GM23248 (cell line): ENCODE data around the gene SCYGR1. TPM values are rescaled to one million over a fixed set of nuclear protein-coding genes. Genes with fewer than 3 reads are reported as not detected.
A peak's percentile ranks its signal among the peaks of the same experiment; 100 is the strongest.
"Not testable (repeated sequence)": the region's sequence is repeated elsewhere in the genome, so short reads cannot be mapped to it uniquely, and the experiment has no call there.

Experiments used
- DNase-seq: peaks from one replicate; pipeline ENCODE4 v3.0.0-alpha.2; 2015
- H2AFZ ChIP-seq: fragments of 200-600 bp; sonication (generic); 2 replicates; pipeline ENCODE4 v1.6.1; 2016; ENCODE audit warnings: antibody characterized with exemption
- H3F3A ChIP-seq: fragments of 200-600 bp; sonication (generic); 2 replicates; pipeline ENCODE4 v1.6.1; 2016; ENCODE audit warnings: mild to moderate bottlenecking, antibody characterized with exemption, mixed run types; ENCODE audit not compliant: insufficient read depth
- H3K27ac ChIP-seq: fragments of 200-600 bp; sonication (generic); 2 replicates; pipeline ENCODE4 v1.5.1; 2016; ENCODE audit warnings: mild to moderate bottlenecking
- H3K27me3 ChIP-seq: fragments of 200-600 bp; sonication (generic); replicated peaks from 2 replicates; pipeline ENCODE4 v1.6.1; 2016; ENCODE audit warnings: mild to moderate bottlenecking; ENCODE audit not compliant: insufficient read depth
- H3K36me3 ChIP-seq: fragments of 200-600 bp; sonication (generic); 2 replicates; pipeline ENCODE4 v1.6.1; 2016; ENCODE audit warnings: low read depth, mild to moderate bottlenecking
- H3K4me1 ChIP-seq: fragments of 200-600 bp; sonication (generic); 2 replicates; pipeline ENCODE4 v1.6.1; 2016; ENCODE audit warnings: mild to moderate bottlenecking; ENCODE audit not compliant: insufficient read depth
- H3K4me2 ChIP-seq: fragments of 200-600 bp; sonication (generic); one replicate; pipeline ENCODE4 v1.6.1; 2016; ENCODE audit warnings: mild to moderate bottlenecking; ENCODE audit not compliant: unreplicated experiment
- H3K4me3 ChIP-seq: fragments of 200-600 bp; sonication (generic); 2 replicates; pipeline ENCODE4 v1.5.1; 2016; ENCODE audit warnings: mild to moderate bottlenecking
- H3K79me2 ChIP-seq: fragments of 200-600 bp; sonication (generic); 2 replicates; pipeline ENCODE4 v1.6.1; 2016; ENCODE audit warnings: mild to moderate bottlenecking; ENCODE audit not compliant: insufficient read depth
- H3K9ac ChIP-seq: fragments of 200-600 bp; sonication (generic); 2 replicates; pipeline ENCODE4 v1.6.1; 2016; ENCODE audit warnings: mild to moderate bottlenecking
- H3K9me2 ChIP-seq: fragments of 200-600 bp; sonication (generic); 2 replicates; pipeline ENCODE4 v1.6.1; 2016; ENCODE audit warnings: mixed run types, mild to moderate bottlenecking, moderate library complexity; ENCODE audit not compliant: insufficient read depth
- H3K9me3 ChIP-seq: fragments of 200-600 bp; sonication (generic); one replicate; pipeline ENCODE4 v1.6.1; 2017; ENCODE audit warnings: low read depth
- H4K20me1 ChIP-seq: fragments of 200-600 bp; sonication (generic); 2 replicates; pipeline ENCODE4 v1.6.0; 2016; ENCODE audit not compliant: insufficient read depth
- EZH2 ChIP-seq: fragments of 200-600 bp; sonication (generic); IDR thresholded peaks from 2 replicates; pipeline ENCODE4 v1.6.1; 2018; ENCODE audit warnings: antibody characterized with exemption, mild to moderate bottlenecking; ENCODE audit not compliant: insufficient read depth, poor library complexity, severe bottlenecking
- EZH2phosphoT487 ChIP-seq: fragments of 200-600 bp; sonication (generic); IDR thresholded peaks from 2 replicates; pipeline ENCODE4 v1.6.1; 2018; ENCODE audit warnings: antibody characterized with exemption, moderate library complexity, mild to moderate bottlenecking, low read depth; ENCODE audit not compliant: insufficient read depth
- WGBS, 2 experiments: methylation state at CpG; one replicate each; pipeline ENCODE4 v1.1.6; 2015 to 2017; ENCODE audit warnings: low lambda C conversion rate in 2 of 2, low coverage in 1 of 2; ENCODE audit errors: missing lambda C conversion rate in 2 of 2; 5-methylcytosine and 5-hydroxymethylcytosine counted together
- in situ Hi-C: fragments of 300-500 bp; cut with MboI; formaldehyde crosslinking; loops from 2 replicates; pipeline ENCODE4 v1.15.0; 2020
- polyA plus RNA-seq: library from polyadenylated mRNA; unstranded; fragments of >200 nt; fragmentation: Nextera tagmentation; extraction: Ambion mirVana; gene quantifications from 2 replicates; pipeline ENCODE4 v1.2.1, GENCODE V29; 2016
- total RNA-seq: library from RNA; depleted of rRNA; stranded (reverse); fragments of >200 nt; shearing (Covaris generic); gene quantifications from 2 replicates; pipeline ENCODE4 v1.2.3, GENCODE V29; 2014

The SCYGR1 gene
- total and polyA plus RNA-seq, 2 experiments from 2014 or later: not detected

- Histone ChIP-seq H3K4me3 (no peak overlapping the region), H3K4me1 (peaks cover 35% of the 10 kb centered on the region), H3K27ac (peak overlapping the region; percentile 82), H3K36me3 (no peaks in the 10 kb centered on the region), H3K27me3 (no peaks in the 10 kb centered on the region), H3F3A (peaks cover 26% of the 10 kb centered on the region), H3K9me3 (no peaks in the 10 kb centered on the region), H3K9ac (peak overlapping the region; percentile 44), H4K20me1 (no peaks in the 10 kb centered on the region), H3K79me2 (no peaks in the 10 kb centered on the region), H3K9me2 (no peaks in the 10 kb centered on the region), H3K4me2 (peak overlapping the region; percentile 27), H2AFZ (no peak overlapping the region)
- in situ Hi-C loops: no loop called here
- DNase-seq: peak; percentile 99
- TF ChIP-seq EZH2phosphoT487: no peak
- no peak for TF ChIP-seq EZH2
- 17 to 20% methylated on average over 7 of the region's 7 CpGs for WGBS, 2 experiments
Measured at GRCh38 chr2:227388537-227389011, 825 bp upstream of the SCYGR1 start.

- H3K79me2 ChIP-seq: no peaks in the 10 kb centered on the region
- H3K9me3 ChIP-seq: no peaks in the 10 kb centered on the region
- no peak for TF ChIP-seq EZH2
- no peak for TF ChIP-seq EZH2phosphoT487
- H3K27ac ChIP-seq: no peak overlapping the region
- no peak overlapping the region for H3K4me3 ChIP-seq
- no peaks in the 10 kb centered on the region for H4K20me1 ChIP-seq
- in situ Hi-C loops: no loop called here
- no peak for DNase-seq
- no peaks in the 10 kb centered on the region for H3K36me3 ChIP-seq
- H2AFZ ChIP-seq: no peak overlapping the region
- H3K4me1 ChIP-seq: peaks cover 29% of the 10 kb centered on the region
- peaks cover 24% of the 10 kb centered on the region; the same call in 1 of the 2 replicates for H3F3A ChIP-seq
- no peaks in the 10 kb centered on the region for H3K9me2 ChIP-seq
- 89 to 90% methylated on average over 6 of the region's 6 CpGs for WGBS, 2 experiments
- no peak overlapping the region for H3K4me2 ChIP-seq
- H3K9ac ChIP-seq: no peak overlapping the region
- no peaks in the 10 kb centered on the region for H3K27me3 ChIP-seq
Measured at GRCh38 chr2:227386630-227387029, 1.1 kb downstream of the SCYGR1 start.

GRCh38 chr2:227383686-227384085 lies 4.1 kb downstream of the SCYGR1 start:
- Histone ChIP-seq H3K79me2 (no peaks in the 10 kb centered on the region), H3K4me3 (no peak overlapping the region), H3K4me1 (peaks cover 31% of the 10 kb centered on the region), H3K36me3 (no peaks in the 10 kb centered on the region), H3K9me3 (no peaks in the 10 kb centered on the region), H3K9me2 (no peaks in the 10 kb centered on the region), H3K4me2 (no peak overlapping the region), H3K9ac (peak overlapping the region; percentile 1; the same call in 1 of the 2 replicates), H3F3A (peaks cover 27% of the 10 kb centered on the region), H3K27me3 (no peaks in the 10 kb centered on the region), H4K20me1 (no peaks in the 10 kb centered on the region), H3K27ac (peak overlapping the region; percentile 6; the same call in 1 of the 2 replicates), H2AFZ (peak overlapping the region; percentile 47)
- TF ChIP-seq EZH2 (no peak), EZH2phosphoT487 (no peak)
- peak; percentile 56 for DNase-seq
- in situ Hi-C loops: no loop called here
- 31 to 40% methylated on average over 3 of the region's 3 CpGs for WGBS, 2 experiments

GRCh38 chr2:227382241-227382835 lies 5.4 kb downstream of the SCYGR1 start:
- H3K79me2 ChIP-seq, H4K20me1 ChIP-seq, DNase-seq, H3K4me3 ChIP-seq, H3K27ac ChIP-seq, H3K9ac ChIP-seq, H3K36me3 ChIP-seq, H3K4me2 ChIP-seq, H3K9me3 ChIP-seq, in situ Hi-C loops, H3K27me3 ChIP-seq, H3K9me2 ChIP-seq: not testable (repeated sequence)
- WGBS, 2 experiments: 66 to 69% methylated on average over 2 of the region's 2 CpGs
- H3K4me1 ChIP-seq: peaks cover 36% of the 10 kb centered on the region
- H3F3A ChIP-seq: peaks cover 40% of the 10 kb centered on the region
- 0 out of 2 replicates have a peak overlapping the region, but pooled peaks have one; percentile 10 for H2AFZ ChIP-seq
